Prostate gland (tissue), 2 donors: ENCODE results near the gene CD1E. TPM values are rescaled to one million over a fixed set of nuclear protein-coding genes. Genes with fewer than 3 reads are reported as not detected.

Experiments used
- DNase-seq: peaks from one replicate; pipeline ENCODE4 v3.0.0-alpha.2; 2019; ENCODE audit warnings: low spot score
- H3K27ac ChIP-seq, 2 donors: fragments of 200-600 bp; sonication (generic); 2 replicates each; pipeline ENCODE4 v1.5.1; 2017 to 2019
- H3K27me3 ChIP-seq: fragments of 200-600 bp; sonication (generic); replicated peaks from 2 replicates; pipeline ENCODE4 v1.5.1; 2019; ENCODE audit not compliant: insufficient read depth
- H3K36me3 ChIP-seq, 2 donors: fragments of 200-600 bp; sonication (generic); 1 replicate in 1 of 2; 2 replicates in 1 of 2; pipeline versions ENCODE4 v1.5.1 to v1.8.1; 2017 to 2019
- H3K4me1 ChIP-seq: fragments of 200-600 bp; sonication (generic); replicated peaks from 2 replicates; pipeline ENCODE4 v1.5.1; 2019
- H3K4me3 ChIP-seq, 2 donors: fragments of 200-600 bp; sonication (generic); 2 replicates each; pipeline ENCODE4 v1.5.1; 2017 to 2019
- H3K9me3 ChIP-seq: fragments of 200-600 bp; sonication (generic); 2 replicates; pipeline ENCODE4 v1.5.1; 2017
- CTCF ChIP-seq, 4 experiments: fragments of 200-600 bp in 2 of 4; fragments of 450-650 bp in 2 of 4; sonication (generic) in 2 of 4; IDR thresholded peaks; 1 replicate in 3 of 4; 2 replicates in 1 of 4; pipeline ENCODE4 v1.5.1; 2016 to 2019; ENCODE audit warnings: antibody characterized with exemption in 4 of 4, mild to moderate bottlenecking in 2 of 4, moderate library complexity in 2 of 4
- POLR2A ChIP-seq: fragments of 450-650 bp; IDR thresholded peaks from one replicate; pipeline ENCODE4 v1.6.1; 2016; ENCODE audit warnings: antibody characterized with exemption, mild to moderate bottlenecking
- POLR2AphosphoS5 ChIP-seq: sonication (generic); formaldehyde crosslinking; IDR thresholded peaks from one replicate; pipeline ENCODE4 v1.6.1; 2017; ENCODE audit warnings: antibody characterized with exemption
- WGBS: methylation state at CpG from one replicate; pipeline ENCODE4 v1.1.5; 2018; 5-methylcytosine and 5-hydroxymethylcytosine counted together
- intact Hi-C: fragments of 100-400 bp; cut with DNase I; formaldehyde crosslinking; loops from one replicate; pipeline ENCODE4 v1.14.2; 2022
- total RNA-seq, 2 donors: library from RNA; depleted of rRNA; stranded (reverse); fragments of >200 nt; gene quantifications; one replicate each; pipeline ENCODE4 v1.1.0, GENCODE V29; 2016

CD1E gene
- total RNA-seq, 2 donors from 2014 or later: 0.23 to 1.2 TPM

GRCh38 chr1:158374860-158375259 is 21.2 kb downstream of the CD1E start:
- Histone ChIP-seq H3K9me3 (no peaks in the 10 kb centered on the region), H3K27me3 (no peaks in the 10 kb centered on the region), H3K27ac (no peak overlapping the region), H3K36me3 (no peaks in the 10 kb centered on the region), H3K4me1 (no peaks in the 10 kb centered on the region), H3K4me3 (no peak overlapping the region)
- no peak for TF ChIP-seq CTCF (IDR thresholded peaks at IDR 0.05)
- TF ChIP-seq POLR2A: no peak
- no peak for TF ChIP-seq POLR2AphosphoS5
- DNase-seq: no peak
- 79% methylated on average over 1 of the region's 1 CpG for WGBS
- intact Hi-C loops: no loop called here

GRCh38 chr1:158390331-158390730 is 36.6 kb downstream of the CD1E start:
- no peaks in the 10 kb centered on the region for H3K27me3 ChIP-seq
- no peak overlapping the region for H3K27ac ChIP-seq
- intact Hi-C loops: no loop called here
- TF ChIP-seq POLR2A: no peak
- no peak for TF ChIP-seq POLR2AphosphoS5
- TF ChIP-seq CTCF (IDR thresholded peaks at IDR 0.05): no peak
- no peaks in the 10 kb centered on the region for H3K4me1 ChIP-seq
- no peak for DNase-seq
- no peaks in the 10 kb centered on the region for H3K9me3 ChIP-seq
- no peak overlapping the region for H3K4me3 ChIP-seq
- H3K36me3 ChIP-seq: no peaks in the 10 kb centered on the region
- WGBS: 45% methylated on average over 1 of the region's 1 CpG

- Histone ChIP-seq H3K27ac (no peak overlapping the region), H3K27me3 (no peaks in the 10 kb centered on the region), H3K4me3 (no peak overlapping the region), H3K9me3 (no peaks in the 10 kb centered on the region), H3K4me1 (no peaks in the 10 kb centered on the region), H3K36me3 (no peaks in the 10 kb centered on the region)
- intact Hi-C loops: no loop called here
- DNase-seq: no peak
- TF ChIP-seq POLR2A (no peak), CTCF (IDR thresholded peaks at IDR 0.05) (no peak), POLR2AphosphoS5 (no peak)
Observed at GRCh38 chr1:158391099-158391498, 37.4 kb downstream of the CD1E start.

GRCh38 chr1:158393476-158393875 is 39.8 kb downstream of the CD1E start:
- intact Hi-C loops: no loop called here
- H3K36me3 ChIP-seq: no peaks in the 10 kb centered on the region

GRCh38 chr1:158396646-158397045 is 43.0 kb downstream of the CD1E start:
- WGBS: 80% methylated on average over 3 of the region's 3 CpGs
- TF ChIP-seq POLR2A (no peak), CTCF (IDR thresholded peaks at IDR 0.05) (no peak), POLR2AphosphoS5 (no peak)
- DNase-seq: no peak
- no peaks in the 10 kb centered on the region for H3K36me3 ChIP-seq
- intact Hi-C loops: no loop called here
- no peak overlapping the region for H3K27ac ChIP-seq
- H3K4me3 ChIP-seq: no peak overlapping the region
- no peaks in the 10 kb centered on the region for H3K27me3 ChIP-seq
- no peaks in the 10 kb centered on the region for H3K4me1 ChIP-seq
- no peaks in the 10 kb centered on the region for H3K9me3 ChIP-seq

More at GRCh38 chr1:158393476-158393875, 39.8 kb downstream of the CD1E start:
- DNase-seq: no peak
- Histone ChIP-seq H3K9me3 (no peaks in the 10 kb centered on the region), H3K27ac (no peak overlapping the region), H3K4me3 (no peak overlapping the region), H3K4me1 (no peaks in the 10 kb centered on the region), H3K27me3 (no peaks in the 10 kb centered on the region)
- 94% methylated on average over 5 of the region's 5 CpGs for WGBS
- no peak for TF ChIP-seq POLR2A
- no peak for TF ChIP-seq POLR2AphosphoS5
